Astrocyte (in vitro differentiated cells and primary cell): ENCODE measurements around the gene GNB1L. TPM values are rescaled to one million over a fixed set of nuclear protein-coding genes. Genes with fewer than 3 reads are reported as not detected.

Experiments
- DNase-seq: peaks from one replicate; pipeline ENCODE4 v3.0.0-alpha.2; 2010; ENCODE audit warnings: low read depth
- FAIRE-seq: peaks from 2 replicates; lab custom pipeline; 2011; peaks lifted over from hg19 to GRCh38; lab: Jason Lieb, UNC
- H2AFZ ChIP-seq: 2 replicates; pipeline ENCODE4 v1.6.0; 2012; ENCODE audit warnings: low read depth, low read length, inconsistent platforms
- H3K27ac ChIP-seq: 2 replicates; pipeline ENCODE4 v1.5.1; 2011; ENCODE audit warnings: low read depth, low read length, inconsistent platforms
- H3K27me3 ChIP-seq: 2 replicates; pipeline ENCODE4 v1.6.0; 2011; ENCODE audit warnings: low read length, inconsistent platforms; ENCODE audit not compliant: insufficient read depth
- H3K36me3 ChIP-seq: 2 replicates; pipeline ENCODE4 v1.5.1; 2011; ENCODE audit warnings: low read length, inconsistent platforms; ENCODE audit not compliant: insufficient read depth
- H3K4me1 ChIP-seq: 2 replicates; pipeline ENCODE4 v1.5.1; 2011; ENCODE audit warnings: low read length, inconsistent platforms; ENCODE audit not compliant: insufficient read depth
- H3K4me2 ChIP-seq: 2 replicates; pipeline ENCODE4 v1.6.0; 2012; ENCODE audit warnings: low read length, inconsistent platforms
- H3K4me3 ChIP-seq: 2 replicates; pipeline ENCODE4 v1.5.1; 2011; ENCODE audit warnings: low read depth, mild to moderate bottlenecking, low read length, inconsistent platforms; ENCODE audit not compliant: insufficient read depth
- H3K79me2 ChIP-seq: 2 replicates; pipeline ENCODE4 v1.6.0; 2012; ENCODE audit warnings: mild to moderate bottlenecking, low read length, inconsistent platforms; ENCODE audit not compliant: insufficient read depth
- H3K9ac ChIP-seq: 2 replicates; pipeline ENCODE4 v1.6.0; 2012; ENCODE audit warnings: mild to moderate bottlenecking, low read length, inconsistent platforms
- H3K9me3 ChIP-seq: 2 replicates; pipeline ENCODE4 v1.5.1; 2012; ENCODE audit warnings: low read depth, mild to moderate bottlenecking, low read length, inconsistent platforms; ENCODE audit not compliant: insufficient read depth
- H4K20me1 ChIP-seq: 2 replicates; pipeline ENCODE4 v1.6.0; 2012; ENCODE audit warnings: low read length, inconsistent platforms; ENCODE audit not compliant: insufficient read depth
- H3K27ac Mint-ChIP-seq: one replicate; pipeline ENCODE4 v1.8.0; 2021; ENCODE audit warnings: mild to moderate bottlenecking, mixed read lengths; ENCODE audit not compliant: unreplicated experiment
- H3K27me3 Mint-ChIP-seq: one replicate; pipeline ENCODE4 v1.8.0; 2021; ENCODE audit warnings: low read depth, mixed read lengths; ENCODE audit not compliant: unreplicated experiment
- H3K36me3 Mint-ChIP-seq: one replicate; pipeline ENCODE4 v1.8.0; 2021; ENCODE audit warnings: low read depth, mixed read lengths; ENCODE audit not compliant: unreplicated experiment
- H3K4me1 Mint-ChIP-seq: one replicate; pipeline ENCODE4 v1.8.0; 2021; ENCODE audit warnings: low read depth, mixed read lengths; ENCODE audit not compliant: unreplicated experiment
- H3K4me3 Mint-ChIP-seq: one replicate; pipeline ENCODE4 v1.8.0; 2021; ENCODE audit warnings: mild to moderate bottlenecking, moderate library complexity, mixed read lengths; ENCODE audit not compliant: unreplicated experiment
- H3K9me3 Mint-ChIP-seq: one replicate; pipeline ENCODE4 v1.8.0; 2021; ENCODE audit warnings: mild to moderate bottlenecking, mixed read lengths; ENCODE audit not compliant: unreplicated experiment
- EZH2 ChIP-seq: IDR thresholded peaks from 2 replicates; pipeline ENCODE4 v1.6.1; 2012; ENCODE audit warnings: mild to moderate bottlenecking, low read length, inconsistent platforms; ENCODE audit not compliant: insufficient read depth
- total RNA-seq: library from RNA; stranded (reverse); gene quantifications from 2 replicates; pipeline ENCODE4 v1.2.1, GENCODE V29; 2021
- TF ChIP-seq, protein P1 (sequence below): IDR thresholded peaks from 2 replicates; pipeline ENCODE4 v1.5.1; 2011; ENCODE audit warnings: low read depth, mild to moderate bottlenecking, inconsistent platforms, low read length, moderate library complexity; ENCODE audit not compliant: insufficient read depth

The GNB1L gene
- total RNA-seq, 1 donor from 2014 or later = 14.3 TPM

DNA sequence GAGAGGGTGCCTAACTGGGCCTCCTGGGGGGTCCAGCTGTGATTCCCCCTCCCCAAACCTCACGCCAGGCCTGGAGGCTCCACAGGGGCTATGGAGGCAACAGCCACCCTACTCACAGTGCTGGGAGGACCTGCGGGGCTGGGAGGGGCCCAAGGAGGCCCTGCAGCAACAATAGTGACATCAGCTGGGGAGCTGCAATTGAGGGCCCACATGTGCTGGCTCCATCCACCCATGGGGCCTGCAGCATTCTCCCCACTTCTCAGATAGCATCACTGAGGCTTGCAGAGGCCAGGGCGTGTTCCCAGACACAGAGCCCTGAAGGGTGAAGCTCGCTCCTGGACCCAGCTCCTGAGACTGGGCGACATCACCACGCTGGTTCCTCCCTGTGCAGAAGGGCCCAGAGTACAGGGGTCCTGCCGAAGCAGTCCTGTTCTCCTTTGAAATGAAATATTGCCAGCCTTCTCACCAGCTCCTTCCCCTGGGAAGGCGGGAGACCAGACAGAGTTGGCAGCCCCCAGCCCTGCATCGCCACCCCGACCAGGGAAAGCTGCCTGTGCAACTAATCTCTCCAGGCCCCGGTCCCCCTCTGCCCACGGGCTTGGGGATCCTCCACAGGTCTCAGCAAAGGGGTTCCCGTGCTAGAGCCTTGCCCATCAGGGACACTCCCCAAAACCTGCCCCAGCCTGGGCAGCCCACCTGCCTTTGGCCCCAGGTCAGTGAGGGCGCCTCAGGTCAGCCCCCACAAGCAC is 103.0 kb downstream of the GNB1L start:
- DNase-seq = no peak
- Mint-ChIP-seq H3K4me1 (no peaks in the 10 kb centered on the region), H3K27ac (no peak overlapping the region), H3K27me3 (peaks cover 51% of the 10 kb centered on the region), H3K4me3 (no peak overlapping the region), H3K36me3 (no peaks in the 10 kb centered on the region), H3K9me3 (peaks cover 2% of the 10 kb centered on the region)
- Histone ChIP-seq H3K79me2 (no peaks in the 10 kb centered on the region), H3K27me3 (peaks cover 53% of the 10 kb centered on the region), H3K4me3 (no peak overlapping the region), H3K4me2 (no peak overlapping the region), H3K9me3 (no peaks in the 10 kb centered on the region), H3K4me1 (peaks cover 8% of the 10 kb centered on the region), H3K9ac (no peak overlapping the region), H2AFZ (no peak overlapping the region), H3K36me3 (no peaks in the 10 kb centered on the region), H4K20me1 (no peaks in the 10 kb centered on the region), H3K27ac (no peak overlapping the region)
- FAIRE-seq = no peak
- TF ChIP-seq EZH2 = no peak
- TF ChIP-seq, protein P1, sequence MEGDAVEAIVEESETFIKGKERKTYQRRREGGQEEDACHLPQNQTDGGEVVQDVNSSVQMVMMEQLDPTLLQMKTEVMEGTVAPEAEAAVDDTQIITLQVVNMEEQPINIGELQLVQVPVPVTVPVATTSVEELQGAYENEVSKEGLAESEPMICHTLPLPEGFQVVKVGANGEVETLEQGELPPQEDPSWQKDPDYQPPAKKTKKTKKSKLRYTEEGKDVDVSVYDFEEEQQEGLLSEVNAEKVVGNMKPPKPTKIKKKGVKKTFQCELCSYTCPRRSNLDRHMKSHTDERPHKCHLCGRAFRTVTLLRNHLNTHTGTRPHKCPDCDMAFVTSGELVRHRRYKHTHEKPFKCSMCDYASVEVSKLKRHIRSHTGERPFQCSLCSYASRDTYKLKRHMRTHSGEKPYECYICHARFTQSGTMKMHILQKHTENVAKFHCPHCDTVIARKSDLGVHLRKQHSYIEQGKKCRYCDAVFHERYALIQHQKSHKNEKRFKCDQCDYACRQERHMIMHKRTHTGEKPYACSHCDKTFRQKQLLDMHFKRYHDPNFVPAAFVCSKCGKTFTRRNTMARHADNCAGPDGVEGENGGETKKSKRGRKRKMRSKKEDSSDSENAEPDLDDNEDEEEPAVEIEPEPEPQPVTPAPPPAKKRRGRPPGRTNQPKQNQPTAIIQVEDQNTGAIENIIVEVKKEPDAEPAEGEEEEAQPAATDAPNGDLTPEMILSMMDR = no peak

DNA sequence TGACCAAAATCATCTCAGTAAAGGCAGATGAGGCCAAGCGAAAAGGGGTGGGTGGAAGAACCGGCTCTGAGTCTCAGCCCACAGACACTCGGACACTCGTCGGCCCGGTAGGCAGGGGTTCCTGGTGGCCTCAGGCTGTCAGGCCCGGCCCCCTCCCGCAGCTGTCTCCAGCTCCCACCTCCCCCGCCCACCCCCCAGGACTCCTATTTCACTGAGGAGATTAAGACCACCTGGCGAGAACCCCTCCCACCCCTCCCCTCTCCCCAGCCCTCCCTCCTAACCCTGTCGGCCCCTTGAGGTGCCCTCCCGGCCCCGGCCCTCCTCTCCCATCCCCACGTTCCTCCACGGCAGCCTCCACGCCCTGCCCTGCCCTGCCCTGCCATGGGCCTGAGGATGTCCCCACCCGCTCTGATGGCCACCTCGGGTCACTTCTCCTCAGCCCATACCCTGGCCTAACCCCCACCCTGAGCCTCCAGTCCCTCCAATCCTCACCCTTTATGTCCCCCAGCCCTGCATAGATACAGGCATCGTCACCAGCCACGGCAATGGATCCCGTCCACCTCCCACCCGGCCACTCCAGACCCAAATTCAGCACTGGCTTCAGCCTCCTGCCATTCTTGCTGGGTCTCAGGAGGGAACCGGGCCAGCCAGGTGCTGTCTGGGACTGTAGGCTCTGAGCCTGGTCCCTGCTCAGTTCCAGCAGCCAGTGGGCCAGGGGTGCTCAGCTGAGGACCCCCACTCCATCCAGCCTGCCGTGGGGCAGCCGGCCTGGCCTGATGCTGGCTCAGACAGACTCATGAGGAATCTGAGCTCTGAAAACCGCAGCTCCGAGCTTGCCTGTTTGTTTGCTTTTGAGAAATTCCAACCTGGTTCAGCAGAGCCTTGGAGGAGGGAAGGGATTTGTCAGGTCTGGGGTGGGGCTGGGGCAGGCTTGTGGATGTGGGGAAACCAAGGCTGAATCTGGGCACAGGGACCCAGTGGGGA is 103.9 kb downstream of the GNB1L start:
- Histone ChIP-seq H3K27ac (no peak overlapping the region), H2AFZ (no peak overlapping the region), H3K36me3 (no peaks in the 10 kb centered on the region), H3K9ac (no peak overlapping the region), H3K4me2 (no peak overlapping the region), H3K4me1 (peaks cover 8% of the 10 kb centered on the region), H3K9me3 (no peaks in the 10 kb centered on the region), H3K4me3 (no peak overlapping the region), H4K20me1 (no peaks in the 10 kb centered on the region), H3K27me3 (peaks cover 45% of the 10 kb centered on the region), H3K79me2 (no peaks in the 10 kb centered on the region)
- Mint-ChIP-seq H3K27me3 (peaks cover 44% of the 10 kb centered on the region), H3K27ac (no peak overlapping the region), H3K9me3 (peaks cover 2% of the 10 kb centered on the region), H3K4me3 (no peak overlapping the region), H3K36me3 (no peaks in the 10 kb centered on the region), H3K4me1 (no peaks in the 10 kb centered on the region)
- peak; percentile 59 for DNase-seq
- FAIRE-seq = no peak
- no peak for TF ChIP-seq EZH2
- TF ChIP-seq, protein P1 = no peak
